Right forelimb (tissue), 1 donor: ENCODE results near the gene MRPS33.
A peak's percentile ranks its signal among the peaks of the same experiment; 100 is the strongest.
"Not testable (repeated sequence)": the region's sequence is repeated elsewhere in the genome, so short reads cannot be mapped to it uniquely, and the experiment has no call there.

Experiments used
- DNase-seq: peaks from one replicate; pipeline ENCODE4 v3.0.0-alpha.2; 2018

Gene MRPS33

DNA sequence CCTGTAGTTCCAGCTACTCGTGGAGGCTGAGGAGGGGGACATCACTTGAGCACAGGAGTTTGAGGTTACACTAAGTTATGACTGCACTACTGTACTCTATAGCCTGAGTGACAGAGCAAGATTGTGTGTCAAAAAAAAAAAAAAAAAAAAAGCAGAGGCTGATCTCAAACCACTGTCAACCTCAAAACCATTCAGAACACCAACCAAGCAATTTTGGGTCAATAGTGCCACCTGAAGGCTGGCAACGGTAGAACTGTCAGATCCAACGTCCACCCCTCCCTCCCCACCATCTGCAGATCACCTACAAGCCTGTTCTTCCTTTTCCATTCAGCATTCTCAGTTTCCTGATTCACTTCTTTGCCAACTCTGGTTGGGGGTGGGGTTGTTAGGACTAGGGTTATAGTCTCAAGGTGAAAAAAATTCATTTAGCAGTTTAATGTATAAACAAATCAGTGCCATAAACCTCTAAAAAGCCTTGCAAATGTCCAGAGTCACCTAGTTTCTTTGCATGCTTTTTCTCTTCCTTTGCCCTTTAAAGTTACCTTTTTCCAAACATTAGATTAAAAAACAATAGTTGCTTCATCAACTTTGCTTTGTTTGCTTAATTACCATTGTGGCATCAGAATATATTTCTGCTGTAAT, 2.6 kb downstream of the MRPS33 start:
- DNase-seq, result peak; percentile 54

DNA sequence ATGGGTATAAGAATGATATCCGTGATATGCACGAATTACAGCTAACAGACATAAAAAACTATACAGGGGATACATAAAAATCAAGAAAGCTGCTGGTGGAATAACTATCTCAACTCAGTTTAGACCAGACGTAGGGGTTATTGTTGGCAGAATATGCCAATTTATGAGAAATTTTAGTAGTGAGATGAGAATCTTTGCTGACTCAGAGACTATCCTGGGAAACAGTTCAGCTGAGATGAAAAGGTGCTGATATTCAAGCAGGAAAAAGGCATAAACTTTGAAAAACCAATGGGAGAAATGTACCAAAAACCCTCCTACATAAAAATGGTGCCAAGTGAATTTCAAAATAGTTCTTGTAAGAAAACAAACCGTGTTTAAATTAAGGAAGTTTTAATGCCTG, 3.3 kb downstream of the MRPS33 start:
- no peak for DNase-seq

DNA sequence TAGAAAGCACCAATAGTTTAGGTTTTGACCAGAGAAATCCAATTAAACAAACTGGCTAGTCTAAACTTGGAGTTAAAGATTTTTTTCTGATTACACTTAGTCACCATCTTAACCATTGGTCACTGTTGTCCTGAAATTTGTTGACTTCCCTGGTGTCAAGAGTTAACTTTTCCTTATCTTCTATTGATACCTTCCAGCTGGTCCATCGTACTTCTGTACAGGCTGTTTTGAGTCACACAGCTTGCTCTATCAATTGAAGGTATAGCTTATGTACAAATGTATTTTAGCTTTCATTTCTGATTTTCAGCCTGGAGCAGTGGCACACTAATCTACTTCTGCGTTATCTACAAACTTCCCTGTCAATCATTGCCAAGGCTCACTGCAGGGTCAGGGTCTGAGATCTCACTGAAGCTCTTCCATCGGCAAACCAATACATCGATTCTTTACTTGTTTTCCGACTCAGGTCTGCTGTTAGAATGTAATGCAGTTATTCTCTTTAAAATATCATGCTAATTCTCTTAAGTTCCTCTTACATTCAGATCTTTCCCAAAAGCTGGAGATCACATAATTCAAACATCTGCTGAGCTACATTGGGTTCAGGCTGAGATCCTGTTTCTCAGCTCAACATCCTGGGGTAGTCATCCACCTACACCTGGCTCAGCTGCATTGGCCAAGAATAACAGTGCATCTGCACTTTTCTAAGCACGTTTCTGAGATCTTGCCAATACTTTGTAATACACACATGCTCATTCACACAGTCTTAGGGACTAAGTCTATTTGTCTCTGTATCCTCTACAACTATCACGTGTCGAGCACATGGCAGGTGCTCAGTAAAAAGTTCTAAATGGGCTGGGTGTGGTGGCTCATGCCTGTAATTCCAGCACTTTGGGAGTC, 11.3 kb downstream of the MRPS33 start:
- no peak for DNase-seq

DNA sequence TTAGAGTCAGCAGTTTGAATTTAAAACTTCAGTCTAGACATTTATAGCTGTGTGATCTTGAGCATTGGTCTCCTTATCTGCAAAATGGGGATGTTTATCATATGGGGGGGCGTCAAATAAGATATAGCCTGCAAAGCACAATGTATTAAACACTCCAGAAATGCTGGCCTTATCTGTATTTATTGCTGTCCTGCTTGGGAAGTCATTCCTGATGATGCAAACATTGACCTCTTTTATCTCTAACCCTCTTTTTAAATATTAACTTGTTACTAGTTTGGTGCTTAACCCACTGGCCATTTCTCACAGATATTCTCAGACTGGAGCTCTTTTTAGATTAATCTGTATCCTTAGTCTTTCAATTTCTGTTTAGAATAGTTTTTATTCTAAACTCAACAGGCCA, 13.2 kb downstream of the MRPS33 start:
- no peak for DNase-seq

DNA sequence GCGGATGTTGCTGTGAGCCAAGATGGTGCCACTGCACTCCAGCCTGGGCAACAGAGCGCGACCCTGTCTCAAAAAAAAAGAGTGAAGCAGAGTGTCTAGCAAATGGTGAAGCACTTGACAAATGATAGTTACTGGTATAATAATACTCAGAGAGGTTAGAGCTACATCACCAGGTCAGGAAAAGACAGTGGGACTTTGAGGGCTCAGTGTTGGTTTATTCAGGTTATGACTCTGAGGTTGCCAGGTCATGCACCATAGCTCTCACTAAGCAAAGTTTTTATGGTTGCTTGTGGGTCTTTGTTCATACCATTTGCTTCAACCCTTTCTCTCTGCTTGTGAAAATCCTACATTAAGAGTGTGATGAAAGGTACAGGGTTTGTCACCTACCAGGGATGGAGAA, 13.6 kb downstream of the MRPS33 start:
- DNase-seq, result no peak

DNA sequence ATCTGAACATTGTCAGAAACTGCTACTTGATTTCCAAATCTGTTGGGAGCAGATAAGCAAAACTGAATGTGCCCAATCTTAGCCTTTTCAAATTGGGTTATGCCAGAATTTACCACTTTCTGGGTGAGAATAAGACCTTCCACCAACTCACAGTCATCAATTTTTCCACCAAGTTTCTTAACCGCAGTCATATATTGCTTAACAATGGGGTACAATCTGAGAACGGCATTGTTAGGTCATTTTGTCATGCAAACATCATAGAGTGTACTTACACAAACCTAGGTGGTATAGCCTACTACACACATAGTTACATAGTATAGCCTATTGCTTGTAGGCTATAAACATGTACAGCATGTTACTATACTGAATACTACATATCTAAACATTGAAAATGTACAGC, 16.0 kb downstream of the MRPS33 start:
- no peak for DNase-seq

DNA sequence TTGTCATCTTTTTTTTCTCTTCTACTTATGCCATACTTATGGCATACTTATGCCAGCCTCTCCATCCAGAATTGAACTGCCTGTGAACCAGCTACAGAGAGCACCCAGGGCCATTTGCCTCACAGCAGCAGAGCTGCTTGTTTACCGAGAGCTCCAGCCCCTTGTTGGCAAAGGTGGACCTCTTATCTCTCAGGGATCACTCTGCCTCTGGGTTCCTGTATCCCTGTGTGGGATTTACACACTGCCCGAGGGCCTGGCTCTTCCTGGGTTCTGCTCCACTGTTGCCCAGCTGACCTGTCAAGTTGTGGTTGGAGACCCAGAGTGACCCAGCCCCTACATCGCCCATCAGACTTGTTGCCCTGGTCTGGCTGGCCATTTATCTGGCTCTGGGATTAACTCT, 22.3 kb downstream of the MRPS33 start:
- no peak for DNase-seq

DNA sequence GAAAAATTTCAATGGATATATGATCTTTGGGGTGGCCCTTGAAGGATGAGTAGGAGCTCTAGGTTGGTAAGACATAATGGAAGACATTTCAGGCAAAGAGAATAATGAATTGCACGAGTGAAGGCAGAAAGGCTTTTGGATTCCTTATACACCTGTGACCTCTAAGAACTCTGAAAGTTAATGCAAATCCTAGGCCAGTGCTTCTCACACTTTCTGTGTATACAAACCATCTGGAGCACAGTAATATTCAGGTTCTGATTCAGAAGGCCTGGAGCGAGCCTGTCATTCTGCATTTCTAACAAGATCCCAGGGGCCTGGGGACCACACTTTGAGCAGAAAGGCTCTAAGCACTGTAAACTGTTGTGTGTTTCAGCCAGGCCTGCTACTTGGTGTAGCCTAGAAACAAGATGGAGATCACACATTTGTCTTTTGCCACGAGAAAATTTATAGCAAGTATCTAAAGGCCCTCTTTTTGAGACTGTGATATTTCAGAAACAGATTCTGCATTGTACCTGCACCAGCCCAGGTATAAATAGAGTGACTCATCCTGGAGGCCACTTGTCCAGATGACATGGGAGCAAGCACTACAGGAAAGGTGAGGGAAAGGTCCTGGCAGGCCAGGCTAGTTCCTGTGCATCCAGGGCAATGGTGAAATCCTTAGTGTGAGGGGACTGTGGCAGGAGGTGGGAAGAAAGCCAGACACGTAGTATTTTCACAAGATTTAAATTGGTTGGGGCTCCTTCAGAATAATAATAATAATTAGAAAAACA, 24.4 kb downstream of the MRPS33 start:
- no peak for DNase-seq

DNA sequence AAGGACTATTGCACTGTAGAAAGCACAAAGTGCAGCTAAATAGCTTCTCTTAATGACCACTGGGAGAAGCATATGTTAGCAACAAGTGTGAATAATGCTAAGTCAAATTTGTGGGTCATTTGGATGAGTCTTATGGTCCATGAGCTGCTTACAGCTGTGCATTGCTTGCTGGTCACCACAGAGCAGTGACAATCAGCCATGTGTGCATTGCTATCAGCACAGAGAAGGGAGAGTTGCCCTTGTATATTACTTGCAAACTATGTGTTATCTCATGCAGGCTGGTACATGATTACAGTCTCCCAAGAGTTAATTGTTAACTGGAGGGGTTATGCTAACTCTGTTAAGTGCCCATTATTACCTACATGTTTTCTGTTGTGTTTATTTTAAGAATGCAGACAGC, 25.7 kb downstream of the MRPS33 start:
- DNase-seq, result no peak

DNA sequence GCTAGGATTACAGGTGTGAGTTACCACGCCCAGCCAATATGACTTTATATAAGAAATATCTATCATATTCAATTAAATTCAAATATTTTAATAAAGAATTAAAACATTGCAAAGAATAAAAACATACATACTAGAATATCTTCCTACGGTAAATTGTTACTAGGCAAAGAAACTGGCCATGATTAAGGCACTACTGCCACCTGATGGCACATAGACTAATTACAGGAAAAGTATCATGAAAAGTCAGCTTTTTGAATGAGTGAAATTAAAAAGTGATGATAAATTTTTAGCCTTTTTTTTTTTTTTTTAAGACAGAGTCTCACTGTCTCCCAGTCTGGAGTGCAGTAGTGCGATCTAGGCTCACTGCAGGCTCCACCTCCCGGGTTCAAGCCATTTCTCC, 30.9 kb downstream of the MRPS33 start:
- DNase-seq, result no peak

DNA sequence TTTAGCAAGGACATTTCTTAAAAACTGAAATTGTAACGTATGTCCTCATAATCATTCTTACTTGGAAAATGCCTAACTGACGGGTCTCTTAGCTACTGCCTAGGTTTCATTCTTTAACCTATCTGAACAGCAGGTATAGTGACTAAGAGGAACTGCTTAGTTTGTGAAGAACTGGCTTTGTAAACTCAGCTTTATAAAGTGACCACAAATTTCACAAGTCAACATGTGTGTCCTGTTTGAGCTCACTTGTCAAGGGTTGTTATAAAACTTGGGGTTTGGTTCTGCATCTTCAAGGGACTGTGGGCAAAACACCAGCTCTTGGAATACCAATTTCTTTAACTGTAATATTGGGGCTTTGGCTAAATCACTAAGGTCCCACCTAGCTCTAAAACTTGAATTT, 32.2 kb downstream of the MRPS33 start:
- no peak for DNase-seq

DNA sequence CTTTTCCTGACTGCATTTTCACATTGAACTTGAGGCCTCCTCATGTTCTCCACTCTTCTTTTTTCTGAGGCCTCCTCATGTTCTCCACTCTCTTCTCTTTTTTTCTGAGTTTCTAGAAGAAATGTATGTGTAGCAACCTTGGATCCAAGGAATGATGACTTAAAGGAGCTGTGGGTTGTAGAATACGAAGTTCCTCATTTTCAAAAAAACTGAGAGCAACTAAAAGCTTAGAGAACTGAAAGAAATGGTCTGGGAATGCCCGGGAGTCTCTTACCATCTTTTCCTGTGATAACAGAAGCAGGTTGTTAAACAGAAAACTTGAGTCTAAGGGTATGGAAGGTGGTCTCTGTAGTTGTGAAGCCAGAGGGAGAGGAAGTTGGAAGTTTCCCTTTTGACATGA, 32.8 kb downstream of the MRPS33 start:
- DNase-seq, result no peak

DNA sequence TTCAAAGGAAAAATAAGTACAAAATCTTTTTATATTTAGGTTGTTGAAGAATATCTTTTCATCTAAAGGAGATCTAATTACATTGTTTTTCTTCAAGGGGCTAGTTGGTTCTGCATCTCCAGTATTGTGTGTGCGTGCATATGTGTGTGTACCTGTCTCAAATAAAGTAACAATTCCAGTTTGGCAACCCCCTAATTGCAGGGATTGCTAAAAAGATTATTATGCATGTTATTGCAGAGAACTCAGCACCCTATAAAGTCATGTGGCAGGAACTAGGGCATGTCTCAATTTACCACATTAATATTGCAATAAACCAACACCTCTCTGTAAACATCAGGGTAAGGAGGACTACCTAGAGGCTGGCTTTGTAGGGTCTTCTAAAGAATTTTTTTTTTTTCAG, 37.0 kb downstream of the MRPS33 start:
- DNase-seq, result no peak

DNA sequence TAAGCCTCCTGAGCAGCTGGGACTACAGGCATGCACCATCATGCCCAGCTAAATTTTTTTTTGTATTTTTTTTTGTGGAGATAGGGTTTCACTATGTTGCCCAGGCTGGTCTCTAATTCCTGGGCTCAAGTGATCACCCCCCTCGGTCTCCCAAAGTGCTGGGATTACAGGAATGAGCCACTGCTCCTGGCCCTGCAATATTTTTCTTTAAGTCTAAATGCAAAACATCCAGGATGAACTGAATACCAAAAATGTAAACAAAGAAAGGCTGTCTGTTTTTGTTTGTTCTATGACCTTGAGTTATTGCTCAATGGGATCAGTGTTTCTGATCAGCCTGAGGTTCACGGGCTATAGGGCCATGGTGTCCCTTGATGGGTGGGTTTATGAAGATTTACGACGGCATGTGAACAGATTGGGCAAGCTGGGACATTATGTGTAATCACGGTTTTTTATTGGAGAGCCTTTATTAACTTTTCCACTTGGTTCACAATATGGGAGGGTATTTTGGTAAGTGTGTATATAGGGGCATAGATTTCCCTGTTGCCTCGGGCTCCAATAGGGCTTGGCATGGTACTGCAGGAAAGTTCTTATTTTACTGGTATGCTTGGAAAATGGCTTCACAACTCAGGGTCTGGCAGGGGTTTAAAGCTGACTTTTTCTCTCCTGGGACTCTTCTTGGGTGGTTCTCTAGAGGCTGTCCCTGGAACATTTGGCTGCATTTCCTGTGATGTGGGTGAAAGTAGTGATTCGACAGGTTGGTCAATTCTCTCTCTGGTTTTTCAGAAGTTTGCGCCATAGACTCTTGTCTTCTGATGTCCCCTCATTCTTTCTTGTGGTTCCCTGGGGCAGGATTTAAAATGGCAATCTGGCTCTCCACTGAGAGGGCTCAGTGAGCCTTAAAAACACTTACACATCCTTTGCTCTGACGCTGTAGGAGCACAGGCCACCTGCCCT, 41.6 kb downstream of the MRPS33 start:
- DNase-seq, result no peak

DNA sequence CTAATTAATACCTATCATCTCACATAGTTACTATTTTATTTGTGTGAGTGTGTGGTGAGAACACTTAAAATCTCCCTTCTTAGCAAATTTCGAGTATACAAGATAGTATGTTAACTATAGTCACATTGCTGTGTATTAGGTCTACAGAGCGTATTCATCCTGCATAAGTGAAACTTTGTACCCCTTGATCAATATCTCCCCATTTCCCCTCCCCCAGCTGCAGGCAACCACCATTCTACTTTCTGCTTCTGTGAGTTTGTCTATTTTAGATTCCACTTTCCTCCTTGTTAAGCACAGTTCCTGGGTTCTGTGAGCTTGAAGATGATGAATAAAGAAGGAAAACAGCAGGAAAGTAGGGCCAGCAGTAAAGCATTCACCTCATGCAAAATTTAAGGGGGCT, 42.4 kb downstream of the MRPS33 start:
- no peak for DNase-seq

DNA sequence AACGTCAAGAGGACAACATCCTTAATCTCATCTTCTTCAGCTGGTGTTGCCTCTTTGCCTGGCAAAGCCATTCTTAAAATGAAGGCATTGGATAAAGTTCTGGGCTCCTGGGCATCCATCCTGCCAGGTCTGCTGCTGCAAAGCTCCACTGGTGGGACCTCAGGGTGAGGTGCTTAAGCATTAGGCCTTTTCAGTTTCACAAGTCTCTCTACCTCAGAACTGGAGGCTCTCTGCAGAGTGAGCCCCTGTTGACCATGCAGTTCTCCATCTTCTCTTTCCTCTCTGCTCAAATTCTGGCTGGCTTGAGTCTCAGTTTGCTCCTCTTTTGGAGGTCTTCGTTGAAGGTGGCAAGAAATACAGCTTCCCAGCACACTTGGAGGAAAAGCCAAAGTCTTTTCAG, 47.3 kb downstream of the MRPS33 start:
- DNase-seq, result no peak

DNA sequence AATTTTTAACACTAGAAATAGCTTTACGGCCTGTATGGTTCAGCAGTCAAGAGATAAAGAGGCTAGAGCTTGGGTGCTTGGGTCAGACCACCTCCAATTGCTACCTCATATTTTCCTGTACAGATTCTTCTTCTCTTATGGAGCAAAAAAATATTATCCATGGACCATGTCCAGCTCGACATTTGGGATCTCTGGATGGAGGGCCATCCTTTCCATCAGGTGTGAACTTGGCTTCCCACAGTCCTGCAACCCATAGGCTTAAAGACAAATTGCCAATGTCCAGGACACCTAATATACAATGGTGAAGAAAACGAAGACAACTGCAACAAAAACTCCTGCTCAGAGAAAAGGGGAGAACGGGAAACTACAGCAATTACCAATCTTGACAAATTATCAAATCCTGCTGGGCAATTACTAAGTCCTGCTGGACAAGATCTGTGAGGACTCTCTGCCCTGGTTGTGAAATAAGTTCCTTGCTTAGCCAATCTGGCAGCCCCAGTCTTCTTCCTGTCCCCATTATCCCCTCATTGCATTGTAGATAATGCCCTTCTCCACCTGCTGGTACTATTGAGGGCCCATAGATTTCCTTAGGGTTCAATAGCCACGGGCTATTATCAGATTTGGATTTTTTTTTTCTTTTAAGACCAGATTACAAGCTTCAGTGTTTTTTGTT, 48.1 kb downstream of the MRPS33 start:
- no peak for DNase-seq

DNA sequence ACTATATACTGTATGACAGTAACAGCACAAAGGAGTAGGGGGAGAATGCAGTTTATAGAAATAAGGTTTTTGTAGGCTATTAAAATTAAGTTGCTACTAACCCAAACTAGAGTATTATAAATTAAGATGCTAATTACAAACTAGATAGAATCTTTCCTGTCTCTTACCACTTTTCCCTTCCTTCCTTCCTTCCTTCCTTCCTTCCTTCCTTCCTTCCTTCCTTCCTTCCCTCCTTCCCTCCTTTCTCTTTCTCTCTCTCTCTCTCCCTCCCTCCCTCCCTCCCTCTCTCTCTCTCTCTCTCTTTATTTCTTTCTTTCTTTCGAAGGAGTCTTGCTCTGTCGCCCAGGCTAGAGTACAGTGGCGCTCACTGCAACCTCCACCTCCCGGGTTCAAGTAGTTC, 53.6 kb downstream of the MRPS33 start:
- no peak for DNase-seq

DNA sequence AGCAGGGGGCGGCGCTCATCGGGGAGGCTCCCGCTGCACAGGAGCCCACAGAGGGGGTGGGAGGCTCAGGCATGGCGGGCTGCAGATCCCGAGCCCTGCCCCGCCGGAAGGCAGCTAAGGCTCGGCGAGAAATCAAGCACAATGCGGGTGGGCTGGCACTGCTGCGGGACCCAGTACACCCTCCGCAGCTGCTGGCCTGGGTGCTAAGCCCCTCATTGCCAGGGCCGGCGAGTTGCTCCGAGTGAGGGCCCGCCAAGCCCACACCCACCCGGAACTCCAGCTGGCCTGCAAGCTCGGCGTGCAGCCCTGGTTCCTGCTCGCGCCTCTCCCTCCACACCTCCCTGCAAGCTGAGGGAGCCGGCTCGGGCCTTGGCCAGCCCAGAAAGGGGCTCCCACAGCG, 57.8 kb downstream of the MRPS33 start:
- not testable (repeated sequence) for DNase-seq
